A549 (cell line): ENCODE measurements around the gene CD109. TPM values are rescaled to one million over a fixed set of nuclear protein-coding genes. Genes with fewer than 3 reads are reported as not detected.

ENCODE experiments used
- ATAC-seq, 2 experiments: fragments of 200-7000 bp in 1 of 2; fragments of >200 bp in 1 of 2; cut with Nextera tagmentation in 1 of 2; cut with Tn5 transposase in 1 of 2; 3 replicates each; pipeline versions ENCODE4 v1.8.0 to v1.9.1; 2018 to 2020; ENCODE audit warnings: mild to moderate bottlenecking in 1 of 2, moderate library complexity in 1 of 2
- CTCF ChIA-PET: fragments of 300-600 bp; sonication (Branson Sonifier 250); formaldehyde crosslinking; extraction: SDS; loops from one replicate; lab custom pipeline; 2021; ENCODE audit warnings: antibody characterized with exemption, inconsistent platforms; lab: Yijun Ruan, JAX
- POLR2A ChIA-PET: fragments of 350-600 bp; formaldehyde crosslinking; extraction: SDS; loops from one replicate; lab custom pipeline; 2021; ENCODE audit warnings: antibody characterized with exemption, inconsistent platforms; lab: Yijun Ruan, JAX
- DNase-seq, 2 experiments: peaks; one replicate each; pipeline versions ENCODE4 v3.0.0 to v3.0.0-alpha.2; 2011 to 2016; ENCODE audit warnings: low read depth in 1 of 2, low spot score in 1 of 2
- FAIRE-seq: peaks from 2 replicates; lab custom pipeline; 2011; peaks lifted over from hg19 to GRCh38; lab: Jason Lieb, UNC
- H3K27ac ChIP-seq, 2 experiments: fragments of >200 bp; sonication (Bioruptor Twin); formaldehyde crosslinking; 3 replicates each; pipeline ENCODE4 v1.5.1; 2016 to 2017
- H3K4me1 ChIP-seq: fragments of >200 bp; sonication (Bioruptor Twin); formaldehyde crosslinking; 3 replicates; pipeline ENCODE4 v1.6.1; 2016
- H3K4me2 ChIP-seq: fragments of >200 bp; sonication (Bioruptor Twin); formaldehyde crosslinking; 3 replicates; pipeline ENCODE4 v1.6.1; 2016
- H3K4me3 ChIP-seq: fragments of >200 bp; sonication (Bioruptor Twin); formaldehyde crosslinking; 3 replicates; pipeline ENCODE4 v1.5.1; 2016
- H3K9me3 ChIP-seq: fragments of >200 bp; sonication (Bioruptor Twin); formaldehyde crosslinking; 3 replicates; pipeline ENCODE4 v1.6.1; 2016
- CBX8 ChIP-seq: fragments of 200-600 bp; sonication (generic); IDR thresholded peaks from 2 replicates; pipeline ENCODE4 v1.6.1; 2016
- CEBPB ChIP-seq, 2 experiments: fragments of >200 bp in 1 of 2; sonication (Bioruptor Twin) in 1 of 2; formaldehyde crosslinking in 1 of 2; IDR thresholded peaks; 2 replicates each; pipeline ENCODE4 v1.6.1; 2012 to 2016
- EHF ChIP-seq: fragments of 250-450 bp; sonication (Bioruptor Pico); IDR thresholded peaks from 2 replicates; pipeline ENCODE4 v1.5.0; 2020; ENCODE audit warnings: mild to moderate bottlenecking
- EHMT2 ChIP-seq: fragments of 200-600 bp; sonication (generic); IDR thresholded peaks from 2 replicates; pipeline ENCODE4 v1.6.1; 2016; ENCODE audit warnings: antibody characterized with exemption, low read depth, mild to moderate bottlenecking, moderate library complexity
- FOSB ChIP-seq: fragments of 250-450 bp; sonication (Bioruptor Pico); IDR thresholded peaks from 2 replicates; pipeline ENCODE4 v1.5.0; 2020; ENCODE audit warnings: mild to moderate bottlenecking, moderate library complexity
- FOSL2 ChIP-seq, 2 experiments: fragments of 450-650 bp in 1 of 2; fragments of >200 bp in 1 of 2; sonication (Bioruptor Twin) in 1 of 2; formaldehyde crosslinking; IDR thresholded peaks; 2 replicates each; pipeline versions ENCODE4 v1.5.0 to v1.6.1; 2016 to 2020; ENCODE audit warnings: mild to moderate bottlenecking in 1 of 2, moderate library complexity in 1 of 2
- FOXS1 ChIP-seq: fragments of 250-450 bp; sonication (Bioruptor Pico); IDR thresholded peaks from 2 replicates; pipeline ENCODE4 v1.5.0; 2020; ENCODE audit warnings: mild to moderate bottlenecking, moderate library complexity
- HDAC2 ChIP-seq: fragments of 200-600 bp; sonication (generic); IDR thresholded peaks from 2 replicates; pipeline ENCODE4 v1.6.1; 2016
- HEYL ChIP-seq: fragments of 250-450 bp; sonication (Bioruptor Pico); IDR thresholded peaks from 2 replicates; pipeline ENCODE4 v1.8.0; 2021; ENCODE audit warnings: mild to moderate bottlenecking, moderate library complexity
- HOXA7 ChIP-seq: fragments of 250-450 bp; sonication (Bioruptor Pico); IDR thresholded peaks from 2 replicates; pipeline ENCODE4 v1.5.0; 2020; ENCODE audit warnings: mild to moderate bottlenecking, moderate library complexity
- HOXB13 ChIP-seq: fragments of 250-450 bp; sonication (Bioruptor Pico); IDR thresholded peaks from 2 replicates; pipeline ENCODE4 v1.5.0; 2020; ENCODE audit warnings: low read depth, mild to moderate bottlenecking, moderate library complexity
- JUN ChIP-seq, 2 experiments: fragments of >200 bp; sonication (Bioruptor Twin); formaldehyde crosslinking; IDR thresholded peaks; 2 replicates in 1 of 2; 3 replicates in 1 of 2; pipeline ENCODE4 v1.6.1; 2016 to 2017
- MYC ChIP-seq: IDR thresholded peaks from 2 replicates; pipeline ENCODE4 v1.6.1; 2012; ENCODE audit warnings: mild to moderate bottlenecking, inconsistent platforms, low read length, improper control_type of control experiment, borderline replicate concordance
- NR3C1 ChIP-seq: fragments of >200 bp; sonication (Bioruptor Twin); formaldehyde crosslinking; IDR thresholded peaks from 3 replicates; pipeline ENCODE4 v1.6.1; 2017
- PHF8 ChIP-seq: fragments of 200-600 bp; sonication (generic); IDR thresholded peaks from 2 replicates; pipeline ENCODE4 v1.6.1; 2016; ENCODE audit warnings: low read depth, mild to moderate bottlenecking, antibody characterized with exemption, moderate library complexity, borderline replicate concordance
- RAD21 ChIP-seq, 2 experiments: fragments of >200 bp in 1 of 2; sonication (Bioruptor Twin) in 1 of 2; formaldehyde crosslinking in 1 of 2; IDR thresholded peaks in 1 of 2; conservative IDR thresholded peaks in 1 of 2; 2 replicates in 1 of 2; 3 replicates in 1 of 2; pipeline ENCODE4 v1.6.1; 2012 to 2018; ENCODE audit warnings: inconsistent platforms in 1 of 2
- RCOR1 ChIP-seq: fragments of 150-350 bp; IDR thresholded peaks from 2 replicates; pipeline ENCODE4 v1.6.1; 2014; ENCODE audit warnings: antibody characterized with exemption, low read length, low read depth
- RNF2 ChIP-seq: fragments of 200-600 bp; sonication (generic); IDR thresholded peaks from 2 replicates; pipeline ENCODE4 v1.6.1; 2016; ENCODE audit warnings: low read depth, mild to moderate bottlenecking, antibody characterized with exemption, moderate library complexity, borderline replicate concordance
- SREBF2 ChIP-seq: fragments of 450-650 bp; IDR thresholded peaks from 2 replicates; pipeline ENCODE4 v1.6.1; 2014; ENCODE audit warnings: mild to moderate bottlenecking, moderate library complexity
- TFCP2L1 ChIP-seq: fragments of 250-450 bp; sonication (Bioruptor Pico); IDR thresholded peaks from 2 replicates; pipeline ENCODE4 v1.5.0; 2021; ENCODE audit warnings: mild to moderate bottlenecking
- ZFP36 ChIP-seq: fragments of 450-650 bp; IDR thresholded peaks from 2 replicates; pipeline ENCODE4 v1.6.1; 2014; ENCODE audit warnings: borderline replicate concordance; ENCODE audit not compliant: partially characterized antibody
- ZNF302 ChIP-seq: fragments of 250-450 bp; sonication (Bioruptor Pico); IDR thresholded peaks from 2 replicates; pipeline ENCODE4 v1.9.0; 2021; ENCODE audit warnings: inconsistent platforms, mild to moderate bottlenecking, moderate library complexity
- ZSCAN20 ChIP-seq: fragments of 250-450 bp; sonication (Bioruptor Pico); IDR thresholded peaks from 2 replicates; pipeline ENCODE4 v1.8.0; 2022; ENCODE audit warnings: mild to moderate bottlenecking, moderate library complexity
- WGBS: methylation state at CpG from one replicate; pipeline ENCODE4 v1.1.6; 2017; ENCODE audit errors: missing lambda C conversion rate; 5-methylcytosine and 5-hydroxymethylcytosine counted together
- polyA plus RNA-seq, 4 experiments: library from polyadenylated mRNA; depleted of rRNA in 3 of 4; stranded (reverse); fragments of >200 nt; fragmentation: RNase III in 1 of 4; extraction: RNeasy Plus Mini Kit Qiagen cat#74134 plus additional on column Dnase treatment in 1 of 4; gene quantifications; 2 replicates in 3 of 4; 3 replicates in 1 of 4; pipeline ENCODE4 v1.2.3, GENCODE V29; 2011 to 2017
- TF ChIP-seq, protein P1 (sequence below): fragments of >200 bp; sonication (Bioruptor Twin); formaldehyde crosslinking; IDR thresholded peaks from 3 replicates; pipeline ENCODE4 v1.6.1; 2016
- TF ChIP-seq, protein P2 (sequence below): fragments of 150-350 bp; IDR thresholded peaks from 2 replicates; pipeline ENCODE4 v1.6.1; 2014; ENCODE audit warnings: low read depth, mild to moderate bottlenecking, low read length
- TF ChIP-seq, protein P3 (sequence below): IDR thresholded peaks from 2 replicates; pipeline ENCODE4 v1.6.1; 2012

Gene CD109
- polyA plus RNA-seq, 2 of the 4 experiments (the other 2 are of a cell fraction) = 18.3 to 56.7 TPM

DNA sequence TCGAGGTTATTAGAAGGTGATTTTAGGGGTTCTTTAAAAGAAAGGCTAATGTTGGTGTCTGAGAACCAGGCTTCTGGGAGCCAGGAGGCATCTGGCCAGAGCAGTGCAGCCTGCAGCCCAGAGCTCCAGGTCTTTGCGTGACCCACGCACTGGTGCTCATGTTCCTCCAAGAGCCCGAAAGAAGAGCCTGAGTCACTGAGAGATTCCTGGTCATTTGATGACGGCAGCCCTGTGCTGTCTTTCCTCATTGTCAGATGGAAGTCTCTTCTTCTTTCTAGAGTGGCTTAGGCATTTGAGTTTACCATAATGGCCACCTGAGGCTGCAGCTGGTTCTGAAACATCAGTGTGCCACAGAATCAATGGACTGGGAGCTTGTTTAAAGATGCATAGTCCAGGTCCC lies 46.4 kb downstream of the CD109 start:
- ChIA-PET POLR2A (no interaction called here), CTCF (interaction anchor here (0.6 to 9.5 kb wide), 2 partner anchors 76 to 1468 kb away, joined by 3 to 86 read pairs; no protein-coding TSS in a partner anchor)
- Histone ChIP-seq H3K4me3 (no peak overlapping the region), H3K27ac (no peak overlapping the region), H3K4me2 (no peak overlapping the region), H3K4me1 (peaks cover 7% of the 10 kb centered on the region; the same call in 1 of the 3 replicates), H3K9me3 (no peaks in the 10 kb centered on the region)
- WGBS = 90% methylated on average over 4 of the region's 5 CpGs
- ATAC-seq = no peak
- TF ChIP-seq EHMT2 = no peak
- no peak for TF ChIP-seq HOXB13 (CRISPR knock-in tag)
- no peak for TF ChIP-seq RCOR1
- no peak for TF ChIP-seq TFCP2L1 (CRISPR knock-in tag)
- no peak for TF ChIP-seq FOXS1 (CRISPR knock-in tag)
- TF ChIP-seq, protein P1, sequence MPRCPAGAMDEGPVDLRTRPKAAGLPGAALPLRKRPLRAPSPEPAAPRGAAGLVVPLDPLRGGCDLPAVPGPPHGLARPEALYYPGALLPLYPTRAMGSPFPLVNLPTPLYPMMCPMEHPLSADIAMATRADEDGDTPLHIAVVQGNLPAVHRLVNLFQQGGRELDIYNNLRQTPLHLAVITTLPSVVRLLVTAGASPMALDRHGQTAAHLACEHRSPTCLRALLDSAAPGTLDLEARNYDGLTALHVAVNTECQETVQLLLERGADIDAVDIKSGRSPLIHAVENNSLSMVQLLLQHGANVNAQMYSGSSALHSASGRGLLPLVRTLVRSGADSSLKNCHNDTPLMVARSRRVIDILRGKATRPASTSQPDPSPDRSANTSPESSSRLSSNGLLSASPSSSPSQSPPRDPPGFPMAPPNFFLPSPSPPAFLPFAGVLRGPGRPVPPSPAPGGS = no peak
- no peak for TF ChIP-seq EHF (CRISPR knock-in tag)
- FAIRE-seq = no peak
- no peak for DNase-seq

DNA sequence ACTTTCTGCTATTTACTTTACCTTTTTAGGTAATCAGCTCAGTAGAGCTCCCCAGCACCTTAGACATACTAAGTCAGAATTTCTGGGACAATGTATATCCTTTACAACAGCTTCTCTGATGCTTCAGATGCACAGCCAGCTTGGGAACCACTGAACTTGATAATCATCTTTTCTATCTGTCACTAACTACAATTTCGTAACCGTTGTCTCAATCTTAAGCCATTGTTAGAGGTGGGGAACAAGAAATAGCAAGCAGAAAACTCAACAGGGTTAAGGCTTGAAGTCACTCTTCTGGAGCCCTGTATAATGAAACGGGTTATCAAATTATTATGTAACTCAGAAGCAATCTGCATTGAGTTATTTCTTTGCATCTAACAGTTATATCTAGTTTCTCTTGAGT lies 47.1 kb downstream of the CD109 start:
- 86% methylated on average over 3 of the region's 3 CpGs for WGBS
- H3K4me2 ChIP-seq = no peak overlapping the region
- DNase-seq = no peak
- no peak overlapping the region for H3K27ac ChIP-seq
- ChIA-PET POLR2A (no interaction called here), CTCF (interaction anchor here (0.9 to 9.5 kb wide), 3 partner anchors 10 to 1467 kb away, joined by 3 to 86 read pairs (median 4); no protein-coding TSS in a partner anchor)
- H3K4me1 ChIP-seq = peaks cover 7% of the 10 kb centered on the region; the same call in 1 of the 3 replicates
- ATAC-seq = no peak
- H3K4me3 ChIP-seq = no peak overlapping the region
- TF ChIP-seq, protein P2, sequence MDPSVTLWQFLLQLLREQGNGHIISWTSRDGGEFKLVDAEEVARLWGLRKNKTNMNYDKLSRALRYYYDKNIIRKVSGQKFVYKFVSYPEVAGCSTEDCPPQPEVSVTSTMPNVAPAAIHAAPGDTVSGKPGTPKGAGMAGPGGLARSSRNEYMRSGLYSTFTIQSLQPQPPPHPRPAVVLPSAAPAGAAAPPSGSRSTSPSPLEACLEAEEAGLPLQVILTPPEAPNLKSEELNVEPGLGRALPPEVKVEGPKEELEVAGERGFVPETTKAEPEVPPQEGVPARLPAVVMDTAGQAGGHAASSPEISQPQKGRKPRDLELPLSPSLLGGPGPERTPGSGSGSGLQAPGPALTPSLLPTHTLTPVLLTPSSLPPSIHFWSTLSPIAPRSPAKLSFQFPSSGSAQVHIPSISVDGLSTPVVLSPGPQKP = no peak
- TF ChIP-seq ZNF302 (CRISPR knock-in tag) (no peak), NR3C1 (no peak), FOSB (no peak), JUN (IDR thresholded peaks at IDR 0.05) (no peak), HEYL (CRISPR knock-in tag) (no peak), HOXA7 (CRISPR knock-in tag) (no peak), HDAC2 (no peak), ZSCAN20 (CRISPR knock-in tag) (no peak), ZFP36 (no peak), EHF (CRISPR knock-in tag) (no peak), SREBF2 (no peak)
- TF ChIP-seq, protein P3, sequence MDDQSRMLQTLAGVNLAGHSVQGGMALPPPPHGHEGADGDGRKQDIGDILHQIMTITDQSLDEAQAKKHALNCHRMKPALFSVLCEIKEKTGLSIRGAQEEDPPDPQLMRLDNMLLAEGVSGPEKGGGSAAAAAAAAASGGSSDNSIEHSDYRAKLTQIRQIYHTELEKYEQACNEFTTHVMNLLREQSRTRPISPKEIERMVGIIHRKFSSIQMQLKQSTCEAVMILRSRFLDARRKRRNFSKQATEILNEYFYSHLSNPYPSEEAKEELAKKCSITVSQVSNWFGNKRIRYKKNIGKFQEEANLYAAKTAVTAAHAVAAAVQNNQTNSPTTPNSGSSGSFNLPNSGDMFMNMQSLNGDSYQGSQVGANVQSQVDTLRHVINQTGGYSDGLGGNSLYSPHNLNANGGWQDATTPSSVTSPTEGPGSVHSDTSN = no peak
- FAIRE-seq = no peak
- no peaks in the 10 kb centered on the region for H3K9me3 ChIP-seq

DNA sequence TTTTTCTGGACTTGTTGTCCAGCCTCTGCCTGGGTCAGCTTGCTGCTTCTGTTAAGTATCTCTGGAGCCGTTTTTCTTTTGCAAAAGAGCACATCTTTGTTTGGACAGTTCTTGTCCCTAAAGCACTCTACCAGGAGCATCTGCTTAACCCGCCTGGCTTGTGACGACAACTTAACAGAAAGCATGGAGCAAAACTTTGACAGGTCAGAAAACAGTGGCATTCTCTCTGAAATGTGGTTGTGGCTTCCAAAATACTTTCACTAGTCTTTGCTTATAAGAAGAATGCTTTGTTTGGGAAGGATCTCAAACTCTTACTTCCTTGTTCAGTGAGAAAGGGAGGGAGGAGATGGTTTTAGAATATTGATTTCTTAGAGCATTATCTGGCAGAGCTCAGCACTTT lies 47.6 kb downstream of the CD109 start:
- Histone ChIP-seq H3K4me1 (peaks cover 7% of the 10 kb centered on the region; the same call in 1 of the 3 replicates), H3K27ac (no peak overlapping the region), H3K4me2 (no peak overlapping the region), H3K9me3 (no peaks in the 10 kb centered on the region), H3K4me3 (no peak overlapping the region)
- FAIRE-seq = no peak
- POLR2A ChIA-PET = no interaction called here
- DNase-seq = no peak
- ATAC-seq = no peak
- WGBS = 92% methylated on average over 3 of the region's 3 CpGs
- CTCF ChIA-PET = interaction anchor here (0.9 to 9.5 kb wide), 3 partner anchors 10 to 1466 kb away, joined by 3 to 86 read pairs (median 4); no protein-coding TSS in a partner anchor
- TF ChIP-seq ZFP36 (no peak), FOSB (no peak), HOXB13 (CRISPR knock-in tag) (no peak), CEBPB (IDR thresholded peaks at IDR 0.05) (no peak), CBX8 (no peak), FOSL2 (IDR thresholded peaks at IDR 0.05) (no peak), FOSL2 (CRISPR knock-in tag; IDR thresholded peaks at IDR 0.05) (no peak), ZSCAN20 (CRISPR knock-in tag) (no peak), PHF8 (no peak), RAD21 (conservative IDR thresholded peaks at IDR 0.05 in 1 of 2, IDR thresholded peaks at IDR 0.05 in 1 of 2) (no peak), HEYL (CRISPR knock-in tag) (no peak), RNF2 (no peak), MYC (no peak)
- TF ChIP-seq, protein P2 = no peak
- TF ChIP-seq, protein P1 = no peak
